K562 (cell line): ENCODE results near the gene SMIM13. TPM values are rescaled to one million over a fixed set of nuclear protein-coding genes. Genes with fewer than 3 reads are reported as not detected.
A peak's percentile ranks its signal among the peaks of the same experiment; 100 is the strongest.

Experiments
- BCOR ChIP-seq: fragments of 450-650 bp; IDR thresholded peaks from 2 replicates; pipeline ENCODE4 v1.6.1; 2016
- DIDO1 ChIP-seq: fragments of 450-650 bp; IDR thresholded peaks from 2 replicates; pipeline ENCODE4 v1.6.1; 2016; ENCODE audit warnings: low read depth, missing biosample characterization, missing genetic modification characterization
- E2F5 ChIP-seq: sonication (generic); formaldehyde crosslinking; IDR thresholded peaks from 2 replicates; pipeline ENCODE4 v1.8.0; 2022; ENCODE audit warnings: mild to moderate bottlenecking, missing genetic modification reagents
- GTF2F1 ChIP-seq: IDR thresholded peaks from 2 replicates; pipeline ENCODE4 v1.6.1; 2011; ENCODE audit warnings: low read depth, low read length, improper control_type of control experiment
- HDAC6 ChIP-seq: IDR thresholded peaks from 2 replicates; pipeline ENCODE4 v1.6.1; 2012; ENCODE audit warnings: low read depth, mild to moderate bottlenecking, control low read depth, inconsistent platforms, low read length, moderate library complexity
- HNRNPLL ChIP-seq: fragments of 200-400 bp; formaldehyde crosslinking; IDR thresholded peaks from 2 replicates; pipeline ENCODE4 v1.6.1; 2017; ENCODE audit warnings: low read length, low read depth, mild to moderate bottlenecking; ENCODE audit not compliant: poor library complexity, severe bottlenecking
- KAT7 ChIP-seq: sonication (generic); formaldehyde crosslinking; IDR thresholded peaks from 2 replicates; pipeline ENCODE4 v1.8.0; 2022; ENCODE audit warnings: missing genetic modification reagents, mild to moderate bottlenecking, borderline replicate concordance
- MGA ChIP-seq: fragments of 450-650 bp; IDR thresholded peaks from 2 replicates; pipeline ENCODE4 v1.6.1; 2016; ENCODE audit warnings: mild to moderate bottlenecking, moderate library complexity
- NEUROD1 ChIP-seq: fragments of 150-350 bp; IDR thresholded peaks from 2 replicates; pipeline ENCODE4 v1.6.1; 2014; ENCODE audit warnings: borderline replicate concordance, low read length, low read depth; ENCODE audit not compliant: partially characterized antibody
- UBTF ChIP-seq, 2 experiments: IDR thresholded peaks; 2 replicates each; pipeline ENCODE4 v1.6.1; 2012; ENCODE audit warnings: improper control_type of control experiment in 2 of 2, low read depth in 2 of 2, low read length in 2 of 2, borderline replicate concordance in 1 of 2
- ZNF507 ChIP-seq: conservative IDR thresholded peaks from 2 replicates; pipeline ENCODE4 v1.6.1; 2017; ENCODE audit warnings: missing genetic modification characterization, missing compliant biosample characterization
- polyA plus RNA-seq, 8 experiments: library from polyadenylated mRNA; depleted of rRNA in 4 of 8; stranded (reverse) in 5 of 8; unstranded in 3 of 8; fragments of >200 nt; fragmentation: Nextera tagmentation in 2 of 8; fragmentation: Illumina TruSeq in 1 of 8; extraction: Ambion mirVana in 2 of 8; extraction: Trizol in 1 of 8; gene quantifications; 2 replicates each; pipeline versions ENCODE4 v1.2.1 to v1.2.3, GENCODE V29; 2011 to 2014; ENCODE audit warnings: inconsistent platforms in 1 of 8, missing spikeins in 1 of 8
- total RNA-seq, 7 experiments: library from RNA; depleted of rRNA in 6 of 7; stranded (reverse); fragments of >200 nt in 6 of 7; fragmentation: Illumina TruSeq in 2 of 7; extraction: Trizol in 2 of 7; gene quantifications; 2 replicates each; pipeline versions ENCODE4 v1.2.1 to v1.2.3, GENCODE V29; 2011 to 2021; ENCODE audit warnings: low replicate concordance in 1 of 7

The SMIM13 gene
- total and polyA plus RNA-seq, 9 of the 15 experiments (the other 6 are each of a cell fraction or from before 2014, with no cell fraction given), result 5.5 to 24.8 (median 11.7) TPM

- peak; percentile 25; the same call in 1 of the 2 replicates for TF ChIP-seq KAT7 (CRISPR knock-in tag)
- TF ChIP-seq MGA, result peak; percentile 40; the same call in 1 of the 2 replicates
- TF ChIP-seq UBTF (IDR thresholded peaks at IDR 0.05; ENCODE audit: borderline replicate concordance in 1 of 2, low read depth in 2 of 2, low read length in 2 of 2), result peak in 1 of 2 experiments; percentile 84; a peak in 2 of 4 replicates
- TF ChIP-seq HDAC6, result no peak
- TF ChIP-seq NEUROD1, result no peak
- TF ChIP-seq DIDO1 (tag), result peak; percentile 85
- no peak; the same call in 1 of the 2 replicates for TF ChIP-seq GTF2F1
- no peak for TF ChIP-seq ZNF507 (tag)
- no peak for TF ChIP-seq BCOR
- TF ChIP-seq E2F5 (CRISPR knock-in tag), result 0 out of 2 replicates have a peak, but pooled peaks have one; percentile 15
- peak; percentile 42 for TF ChIP-seq HNRNPLL
Observed at GRCh38 chr6:11093626-11094410, at the start of gene SMIM13 (continued).
